Body of pancreas (tissue), 4 donors: ENCODE results near the gene CERS3. TPM values are rescaled to one million over a fixed set of nuclear protein-coding genes. Genes with fewer than 3 reads are reported as not detected.
A peak's percentile ranks its signal among the peaks of the same experiment; 100 is the strongest.

ENCODE experiments used
- ATAC-seq: fragments of 150-250 bp; one replicate; pipeline ENCODE4 v1.9.1; 2016
- DNase-seq, 4 donors: peaks; one replicate each; pipeline ENCODE4 v3.0.0-alpha.2; 2019
- H3K27ac ChIP-seq, 4 donors: fragments of 200-600 bp; sonication (generic); 1 replicate in 3 of 4; 2 replicates in 1 of 4; pipeline versions ENCODE4 v1.5.1 to v1.6.1; 2016 to 2019; ENCODE audit warnings: mild to moderate bottlenecking in 1 of 4, mixed read lengths in 1 of 4, moderate library complexity in 1 of 4
- H3K27me3 ChIP-seq, 2 donors: fragments of 200-600 bp; sonication (generic); one replicate each; pipeline ENCODE4 v1.6.0; 2016; ENCODE audit warnings: mild to moderate bottlenecking in 1 of 2
- H3K36me3 ChIP-seq, 2 donors: fragments of 200-600 bp; sonication (generic); replicated peaks in 1 of 2; 2 replicates each; pipeline ENCODE4 v1.5.1; 2016; ENCODE audit warnings: low read depth in 2 of 2; ENCODE audit not compliant: insufficient read depth in 1 of 2
- H3K4me1 ChIP-seq: fragments of 200-600 bp; sonication (generic); one replicate; pipeline ENCODE4 v1.6.0; 2016
- H3K4me3 ChIP-seq, 2 donors: fragments of 200-600 bp; sonication (generic); 1 replicate in 1 of 2; 2 replicates in 1 of 2; pipeline ENCODE4 v1.5.1; 2016 to 2019
- H3K9me3 ChIP-seq, 3 donors: fragments of 200-600 bp; sonication (generic); 1 replicate in 2 of 3; 2 replicates in 1 of 3; pipeline ENCODE4 v1.5.1; 2016
- POLR2A ChIP-seq, 3 donors: fragments of 450-650 bp; IDR thresholded peaks; one replicate each; pipeline ENCODE4 v1.6.1; 2016; ENCODE audit warnings: antibody characterized with exemption in 3 of 3, mild to moderate bottlenecking in 2 of 3
- WGBS, 2 donors: methylation state at CpG; one replicate each; pipeline ENCODE4 v1.1.5; 2017; 5-methylcytosine and 5-hydroxymethylcytosine counted together
- intact Hi-C: fragments of 100-400 bp; cut with DNase I; formaldehyde crosslinking; loops from one replicate; pipeline ENCODE4 v1.15.1; 2023
- total RNA-seq, 2 donors: library from RNA; depleted of rRNA; stranded (reverse); fragments of >200 nt; gene quantifications; one replicate each; pipeline ENCODE4 v1.1.0, GENCODE V29; 2016
- TF ChIP-seq, protein P1 (sequence below), 7 experiments: fragments of 450-650 bp in 4 of 7; fragments of 200-600 bp in 3 of 7; sonication (generic) in 3 of 7; IDR thresholded peaks; one replicate each; pipeline ENCODE4 v1.5.1; 2016 to 2019; ENCODE audit warnings: antibody characterized with exemption in 7 of 7

CERS3 gene
- total RNA-seq, 2 donors from 2014 or later: 0.33 TPM; not detected in 1

DNA sequence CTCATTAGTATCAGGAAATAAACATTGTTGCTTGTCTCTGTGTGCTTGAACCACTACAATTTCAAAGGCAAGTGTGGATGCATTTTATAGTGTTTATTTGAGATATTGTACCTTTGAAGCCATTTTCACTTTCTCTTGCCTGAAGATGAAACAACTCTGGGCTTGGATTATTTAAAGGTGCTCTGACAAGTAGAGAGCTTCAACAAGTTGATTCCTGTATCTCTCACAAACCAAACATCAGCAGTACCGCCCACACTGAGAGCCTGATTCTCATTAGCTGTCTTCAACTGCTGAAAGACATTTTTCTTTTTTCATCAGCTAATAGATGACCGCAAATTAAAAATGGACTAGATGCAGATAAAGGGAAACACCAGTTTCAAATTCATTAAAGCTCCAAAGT is 806 bp upstream of the CERS3 start:
- 76 to 95% methylated on average over 2 of the region's 2 CpGs for WGBS, 2 donors
- intact Hi-C loops: no loop called here

DNA sequence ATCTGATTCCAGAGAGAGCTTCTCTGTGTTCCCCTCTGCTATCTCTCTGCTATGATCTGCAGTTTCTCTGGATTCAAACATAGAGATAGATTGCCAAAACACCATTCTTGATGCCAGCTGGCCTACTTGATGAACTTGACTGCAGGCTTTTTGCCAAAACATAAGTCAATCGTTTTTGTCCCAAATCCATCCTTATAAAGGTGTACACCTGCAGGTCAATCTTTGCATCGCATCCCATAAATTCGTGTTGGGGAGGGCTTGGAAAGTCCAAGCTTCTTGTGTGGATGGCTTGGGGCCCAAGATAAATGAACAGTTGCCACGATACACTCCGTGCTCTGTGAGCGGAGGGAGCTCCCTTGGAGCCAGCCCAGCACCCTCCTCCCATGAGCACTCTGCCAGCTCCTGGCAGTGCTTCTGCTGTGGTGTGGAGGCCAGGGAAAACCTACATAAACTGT is 2.7 kb downstream of the CERS3 start:
- intact Hi-C loops: no loop called here
- no peaks in the 10 kb centered on the region for H3K36me3 ChIP-seq
- H3K27me3 ChIP-seq: no peaks in the 10 kb centered on the region
- WGBS, 2 donors: 13 to 18% methylated on average over 6 of the region's 6 CpGs
- no peaks in the 10 kb centered on the region for H3K9me3 ChIP-seq
- no peak for TF ChIP-seq POLR2A (IDR thresholded peaks at IDR 0.05)
- TF ChIP-seq, protein P1, sequence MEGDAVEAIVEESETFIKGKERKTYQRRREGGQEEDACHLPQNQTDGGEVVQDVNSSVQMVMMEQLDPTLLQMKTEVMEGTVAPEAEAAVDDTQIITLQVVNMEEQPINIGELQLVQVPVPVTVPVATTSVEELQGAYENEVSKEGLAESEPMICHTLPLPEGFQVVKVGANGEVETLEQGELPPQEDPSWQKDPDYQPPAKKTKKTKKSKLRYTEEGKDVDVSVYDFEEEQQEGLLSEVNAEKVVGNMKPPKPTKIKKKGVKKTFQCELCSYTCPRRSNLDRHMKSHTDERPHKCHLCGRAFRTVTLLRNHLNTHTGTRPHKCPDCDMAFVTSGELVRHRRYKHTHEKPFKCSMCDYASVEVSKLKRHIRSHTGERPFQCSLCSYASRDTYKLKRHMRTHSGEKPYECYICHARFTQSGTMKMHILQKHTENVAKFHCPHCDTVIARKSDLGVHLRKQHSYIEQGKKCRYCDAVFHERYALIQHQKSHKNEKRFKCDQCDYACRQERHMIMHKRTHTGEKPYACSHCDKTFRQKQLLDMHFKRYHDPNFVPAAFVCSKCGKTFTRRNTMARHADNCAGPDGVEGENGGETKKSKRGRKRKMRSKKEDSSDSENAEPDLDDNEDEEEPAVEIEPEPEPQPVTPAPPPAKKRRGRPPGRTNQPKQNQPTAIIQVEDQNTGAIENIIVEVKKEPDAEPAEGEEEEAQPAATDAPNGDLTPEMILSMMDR (IDR thresholded peaks at IDR 0.05): peak in 3 of 7 experiments; percentile 12 to 27 (median 21)
- H3K27ac ChIP-seq: no peak overlapping the region
- DNase-seq (peak; percentile 66 to 84 (median 74)), ATAC-seq (peak; percentile 87)
- peaks cover 12% of the 10 kb centered on the region for H3K4me1 ChIP-seq
- no peak overlapping the region for H3K4me3 ChIP-seq

More for the DNA sequence above, 806 bp upstream of the CERS3 start:
- ATAC-seq (no peak), DNase-seq (no peak)
- H3K9me3 ChIP-seq: no peaks in the 10 kb centered on the region
- peaks cover 12% of the 10 kb centered on the region for H3K4me1 ChIP-seq
- H3K27ac ChIP-seq: no peak overlapping the region
- no peaks in the 10 kb centered on the region for H3K27me3 ChIP-seq
- no peak for TF ChIP-seq POLR2A (IDR thresholded peaks at IDR 0.05)
- TF ChIP-seq, protein P1 (IDR thresholded peaks at IDR 0.05): no peak
- no peaks in the 10 kb centered on the region for H3K36me3 ChIP-seq
- H3K4me3 ChIP-seq: no peak overlapping the region

DNA sequence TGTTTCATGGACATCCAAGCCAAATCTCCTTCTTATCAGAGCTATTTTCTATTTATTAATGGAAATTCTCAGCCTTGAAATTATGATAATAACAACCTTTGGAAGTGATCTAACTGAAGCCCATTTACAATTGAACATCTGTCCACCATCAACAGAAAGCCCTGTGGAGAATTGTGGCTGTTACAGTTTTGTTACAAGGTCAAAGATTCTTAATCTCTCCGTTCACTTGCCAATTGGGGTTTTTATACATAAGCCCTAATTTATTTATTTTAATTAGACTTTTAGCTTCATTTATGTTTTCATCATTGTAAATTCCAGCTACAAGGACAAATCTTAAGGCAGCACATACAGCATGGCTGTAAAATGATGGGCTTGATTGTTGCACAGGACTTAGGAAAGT is 3.3 kb downstream of the CERS3 start:
- Histone ChIP-seq H3K4me3 (no peak overlapping the region), H3K27me3 (no peaks in the 10 kb centered on the region), H3K36me3 (no peaks in the 10 kb centered on the region), H3K27ac (no peak overlapping the region), H3K9me3 (no peaks in the 10 kb centered on the region), H3K4me1 (peaks cover 12% of the 10 kb centered on the region)
- 23 to 45% methylated on average over 1 of the region's 1 CpG for WGBS, 2 donors
- ATAC-seq (no peak), DNase-seq (no peak)
- intact Hi-C loops: no loop called here
- TF ChIP-seq, protein P1 (IDR thresholded peaks at IDR 0.05): no peak
- TF ChIP-seq POLR2A (IDR thresholded peaks at IDR 0.05): no peak

DNA sequence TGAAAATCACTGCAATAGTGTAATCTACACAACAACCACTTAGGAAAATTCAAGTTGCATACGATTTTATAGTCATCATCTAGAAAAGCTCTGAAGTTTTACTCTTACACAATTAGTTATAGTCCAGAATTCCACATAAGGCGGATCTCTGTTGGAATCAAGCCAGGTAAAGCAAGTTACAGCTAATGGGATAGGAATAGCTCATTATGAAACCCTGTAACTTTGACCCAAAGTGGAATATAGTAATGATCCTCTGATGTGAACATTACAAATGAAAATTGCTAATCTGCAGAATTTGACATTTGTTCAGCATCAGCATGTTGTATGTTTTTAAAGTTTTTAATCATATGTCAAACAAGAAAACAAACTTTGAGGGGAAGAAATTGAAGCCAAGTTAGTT is 4.4 kb downstream of the CERS3 start:
- H3K4me3 ChIP-seq: no peak overlapping the region
- DNase-seq (no peak), ATAC-seq (no peak)
- intact Hi-C loops: no loop called here
- H3K9me3 ChIP-seq: no peaks in the 10 kb centered on the region
- no peaks in the 10 kb centered on the region for H3K36me3 ChIP-seq
- WGBS, 2 donors: 79 to 81% methylated on average over 2 of the region's 2 CpGs
- TF ChIP-seq, protein P1 (IDR thresholded peaks at IDR 0.05): no peak
- no peak for TF ChIP-seq POLR2A (IDR thresholded peaks at IDR 0.05)
- no peak overlapping the region for H3K27ac ChIP-seq
- peaks cover 12% of the 10 kb centered on the region for H3K4me1 ChIP-seq
- no peaks in the 10 kb centered on the region for H3K27me3 ChIP-seq

DNA sequence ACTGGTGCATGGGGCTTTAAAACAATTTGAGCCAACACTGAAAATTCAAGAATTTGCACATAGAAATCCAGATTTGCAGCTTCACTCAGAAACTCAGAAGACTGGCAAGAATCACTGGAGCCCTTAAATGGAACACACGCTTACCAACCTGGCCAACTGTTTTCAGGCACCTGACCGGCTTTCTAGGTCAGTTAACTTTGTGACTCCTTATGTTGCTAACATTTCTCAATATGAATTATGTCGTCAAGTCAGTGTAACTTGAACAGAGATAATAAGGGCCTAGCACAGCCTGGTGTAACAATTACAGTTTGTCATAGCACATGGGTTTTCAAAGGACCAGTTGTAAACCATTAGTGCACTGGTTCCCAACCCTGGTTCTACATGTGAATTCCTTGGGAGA is 6.8 kb downstream of the CERS3 start:
- Histone ChIP-seq H3K4me3 (no peak overlapping the region), H3K27me3 (no peaks in the 10 kb centered on the region), H3K4me1 (peaks cover 16% of the 10 kb centered on the region), H3K9me3 (no peaks in the 10 kb centered on the region), H3K27ac (no peak overlapping the region), H3K36me3 (no peaks in the 10 kb centered on the region)
- no peak for TF ChIP-seq POLR2A (IDR thresholded peaks at IDR 0.05)
- intact Hi-C loops: no loop called here
- 79 to 89% methylated on average over 3 of the region's 3 CpGs for WGBS, 2 donors
- no peak for DNase-seq
- no peak for ATAC-seq
